ENCODE results near the gene SLC12A7.
"Not testable (repeated sequence)": the region's sequence is repeated elsewhere in the genome, so short reads cannot be mapped to it uniquely, and the experiment has no call there.

SLC12A7 gene

GRCh38 chr5:1061916-1062315, 49.9 kb downstream of the SLC12A7 start:
- no peak overlapping the region for H3K4me3 ChIP-seq (ENCODE audit: low read depth, low read length)
- TF ChIP-seq CTCF (IDR thresholded peaks at IDR 0.05; ENCODE audit: control insufficient read depth, extremely low read depth, insufficient read depth): no peak
- no peak for DNase-seq (ENCODE audit: low read depth)

GRCh38 chr5:1061292-1061691, 50.6 kb downstream of the SLC12A7 start:
- DNase-seq (ENCODE audit: low read depth): not testable (repeated sequence)

GRCh38 chr5:1060535-1060981, 51.3 kb downstream of the SLC12A7 start:
- no peak for TF ChIP-seq CTCF (IDR thresholded peaks at IDR 0.05; ENCODE audit: control insufficient read depth, extremely low read depth, insufficient read depth)
- no peak overlapping the region for H3K4me3 ChIP-seq (ENCODE audit: low read depth, low read length)
- no peak for DNase-seq (ENCODE audit: low read depth)

More at GRCh38 chr5:1061292-1061691, 50.6 kb downstream of the SLC12A7 start:
- not testable (repeated sequence) for H3K4me3 ChIP-seq (ENCODE audit: low read depth, low read length)

GRCh38 chr5:1059884-1060263, 52.0 kb downstream of the SLC12A7 start:
- H3K4me3 ChIP-seq (ENCODE audit: low read depth, low read length): no peak overlapping the region
- DNase-seq (ENCODE audit: low read depth): no peak
- TF ChIP-seq CTCF (IDR thresholded peaks at IDR 0.05; ENCODE audit: control insufficient read depth, extremely low read depth, insufficient read depth): no peak

- DNase-seq (ENCODE audit: low read depth): no peak
- no peak overlapping the region for H3K4me3 ChIP-seq (ENCODE audit: low read depth, low read length)
- TF ChIP-seq CTCF (IDR thresholded peaks at IDR 0.05; ENCODE audit: control insufficient read depth, extremely low read depth, insufficient read depth): no peak
Observed at GRCh38 chr5:1058988-1059883, 52.6 kb downstream of the SLC12A7 start.

- H3K4me3 ChIP-seq (ENCODE audit: low read depth, low read length): no peak overlapping the region
- no peak for TF ChIP-seq CTCF (IDR thresholded peaks at IDR 0.05; ENCODE audit: control insufficient read depth, extremely low read depth, insufficient read depth)
- no peak for DNase-seq (ENCODE audit: low read depth)
Observed at GRCh38 chr5:1058083-1058945, 53.5 kb downstream of the SLC12A7 start.

GRCh38 chr5:1057485-1058082, 54.3 kb downstream of the SLC12A7 start:
- no peak overlapping the region for H3K4me3 ChIP-seq (ENCODE audit: low read depth, low read length)
- no peak for TF ChIP-seq CTCF (IDR thresholded peaks at IDR 0.05; ENCODE audit: control insufficient read depth, extremely low read depth, insufficient read depth)
- DNase-seq (ENCODE audit: low read depth): no peak

All from LNCaP clone FGC (cell line).